ENCODE measurements around the gene SH3PXD2A. TPM values are rescaled to one million over a fixed set of nuclear protein-coding genes. Genes with fewer than 3 reads are reported as not detected.

SH3PXD2A gene
- 22.2 and 24.4 TPM in 2 replicates for total RNA-seq (2013; cell fraction: nucleolus; rRNA removed)
- total RNA-seq (2014; rRNA removed) (2.9 and 3.6 TPM in 2 replicates), total RNA-seq (2014; rRNA removed; fragmentation: Illumina TruSeq; extraction: Trizol) (4.5 and 4.7 TPM in 2 replicates), total RNA-seq (2021) (12.0 and 14.0 TPM in 2 replicates), polyA plus RNA-seq (2011; rRNA removed) (3.9 and 5.1 TPM in 2 replicates), polyA plus RNA-seq (2014; fragmentation: Illumina TruSeq; extraction: Trizol) (6.3 and 7.1 TPM in 2 replicates), polyA plus RNA-seq (2014; fragmentation: Nextera tagmentation; extraction: Ambion mirVana) (under 1 TPM; 0.63 to 0.75 TPM), polyA plus RNA-seq (2014; rRNA removed) (6.4 and 7.3 TPM in 2 replicates), polyA plus RNA-seq (2016; fragmentation: Nextera tagmentation; extraction: Ambion mirVana) (1 to 10 TPM; 3.7 to 4.1 TPM), polyA minus RNA-seq (2011; rRNA and poly(A)+ RNA removed) (5.4 and 10.1 TPM in 2 replicates), Bru-seq, nascent RNA (percentile 61 among the genes with signal in this experiment), BruChase-seq, experiment 1, labeled RNA remaining after a 6-hour chase (percentile 71 among the genes with signal in this experiment), BruChase-seq, experiment 2, labeled RNA remaining after a 2-hour chase (percentile 68 among the genes with signal in this experiment)
- polyA plus RNA-seq (2011; ENCODE audit: low read depth): 2.6 TPM
- 4.6 and 5.4 TPM in 2 replicates for polyA plus RNA-seq (2011; cell fraction: cytosol; rRNA removed)
- polyA plus RNA-seq (2011; cell fraction: nucleus; rRNA removed): 16.9 and 21.7 TPM in 2 replicates
- 4.2 and 5.8 TPM in 2 replicates for polyA plus RNA-seq (2012)
- 4.7 and 5.6 TPM in 2 replicates for polyA minus RNA-seq (2011; cell fraction: cytosol; rRNA and poly(A)+ RNA removed)
- polyA minus RNA-seq (2011; cell fraction: nucleus; rRNA and poly(A)+ RNA removed): 3.3 and 5.7 TPM in 2 replicates
- long read RNA-seq, experiment 1, partial matches to known transcripts: 0 of 4 reads
- long read RNA-seq, experiment 1, other reads (novel, unspliced or antisense): 4 of 4 reads
- long read RNA-seq, experiment 2, partial matches to known transcripts: 0 of 4 reads
- long read RNA-seq, experiment 2, other reads (novel, unspliced or antisense): 4 of 4 reads

GRCh38 chr10:103855424-103855823 lies at the start of gene SH3PXD2A:
SH3PXD2A (minus strand) TSS chr10:103855576; CDS start chr10:103855266, 310 bp downstream.
- CTCF ChIA-PET: interaction anchor here (1.5 to 4.3 kb wide), 2 partner anchors 8 to 142 kb away, joined by 3 to 45 read pairs; no protein-coding TSS in a partner anchor
- POLR2A ChIA-PET: no interaction called here
- DNase-seq (ENCODE audit: low read depth, low spot score): no peak

More at GRCh38 chr10:103855424-103855823, at the start of gene SH3PXD2A:
- intact Hi-C loops (cut with micrococcal nuclease; ENCODE audit: unreplicated experiment) (no loop called here), in situ Hi-C loops (cut with MboI) (no loop called here)
- SMC1A ChIA-PET (ENCODE audit: uncharacterized antibody, unreplicated experiment): interaction anchor here (1.2 kb wide), 1 partner anchor 41 kb away, joined by 4 read pairs; no protein-coding TSS in a partner anchor
- Histone ChIP-seq H3K9me3 (replicated peaks; ENCODE audit: control insufficient read depth, insufficient read depth, low read length) (no peaks in the 10 kb centered on the region), H3K4me1 (ENCODE audit: control insufficient read depth, insufficient read depth, low read length) (no peaks in the 10 kb centered on the region; the same call in 1 of the 2 replicates), H3K9ac (ENCODE audit: control insufficient read depth, insufficient read depth, low read length) (no peak within 1 kb of the TSS; the same call in 1 of the 2 replicates), H3K4me3 (no peak within 1 kb of the TSS), H3K79me2 (ENCODE audit: control insufficient read depth, insufficient read depth, low read length) (no peaks in the 10 kb centered on the region), H2AFZ (ENCODE audit: control insufficient read depth, low read depth, low read length) (no peak within 1 kb of the TSS), H4K20me1 (ENCODE audit: control insufficient read depth, insufficient read depth) (no peaks in the 10 kb centered on the region), H3K27me3 (replicated peaks in 1 of 2; ENCODE audit: control insufficient read depth in 2 of 2, insufficient read depth in 2 of 2, low read length in 1 of 2) (peaks cover 10 to 17% of the 10 kb centered on the region in 2 experiments), H3K36me3 (ENCODE audit: control insufficient read depth in 2 of 2, insufficient read depth in 2 of 2, low read length in 1 of 2) (no peaks in the 10 kb centered on the region), H3K27ac (ENCODE audit: control insufficient read depth, insufficient read depth) (no peak within 1 kb of the TSS), H3K4me2 (ENCODE audit: control insufficient read depth, insufficient read depth) (no peak within 1 kb of the TSS)
- no TSS peak for BruUV-seq (replicated peaks)
- no peak for ATAC-seq
- RAD21 ChIA-PET (ENCODE audit: unreplicated experiment): interaction anchor here (1.2 kb wide), 1 partner anchor 73 kb away, joined by 3 read pairs; no protein-coding TSS in a partner anchor
- TF ChIP-seq MEF2B (IDR thresholded peaks at IDR 0.05; ENCODE audit: partially characterized antibody, poor library complexity, severe bottlenecking) (no peak), E4F1 (IDR thresholded peaks at IDR 0.05; ENCODE audit: borderline replicate concordance, partially characterized antibody) (no peak), HDAC6 (IDR thresholded peaks at IDR 0.05; ENCODE audit: unreplicated experiment) (no peak), NR2C2 (IDR thresholded peaks at IDR 0.05; ENCODE audit: borderline replicate concordance, control insufficient read depth, insufficient read length, low read depth) (no peak), SUZ12 (IDR thresholded peaks at IDR 0.05; ENCODE audit: unreplicated experiment) (peak; percentile 47)
- no peak for FAIRE-seq
- WGBS (ENCODE audit: insufficient coverage, insufficient replicate concordance, low lambda C conversion rate, missing lambda C conversion rate): 5% methylated on average over 12 of the region's 54 CpGs

Measured in GM12878 (cell line).